Neural progenitor cell (in vitro differentiated cells): Measurements from ENCODE around the gene VPS33A.

ENCODE experiments used
- CTCF ChIP-seq: fragments of 200-600 bp; sonication (generic); IDR thresholded peaks from 2 replicates; pipeline ENCODE4 v1.5.1; 2017; ENCODE audit warnings: antibody characterized with exemption, mild to moderate bottlenecking
- EZH2 ChIP-seq: fragments of 200-600 bp; sonication (generic); IDR thresholded peaks from 2 replicates; pipeline ENCODE4 v1.6.1; 2017; ENCODE audit warnings: antibody characterized with exemption, mild to moderate bottlenecking, moderate library complexity
- EZH2phosphoT487 ChIP-seq: fragments of 200-600 bp; sonication (generic); IDR thresholded peaks from 2 replicates; pipeline ENCODE4 v1.6.1; 2017; ENCODE audit warnings: antibody characterized with exemption

GRCh38 chr12:122250536-122250935 is 15.8 kb downstream of the VPS33A start:
- TF ChIP-seq CTCF (no peak), EZH2 (no peak), EZH2phosphoT487 (no peak)
